ENCODE measurements around the gene SPATA46. TPM values are rescaled to one million over a fixed set of nuclear protein-coding genes. Genes with fewer than 3 reads are reported as not detected.

SPATA46 gene
- total and polyA plus RNA-seq, 2 donors (not counting 3 experiments of a cell fraction or from before 2014, with no cell fraction given): not detected

GRCh38 chr1:162383091-162383490, 6.4 kb upstream of the SPATA46 start:
- H3K9me1 ChIP-seq (replicated peaks; ENCODE audit: control insufficient read depth, extremely low read depth, insufficient read depth, low read length): no peaks in the 10 kb centered on the region
- dilution Hi-C loops (cut with MboI; ENCODE audit: extremely low pct_ligation_motif_present, low sequenced_read_pairs): no loop called here
- peaks cover 0 to 3% of the 10 kb centered on the region in 2 experiments for H3K36me3 ChIP-seq (ENCODE audit: control insufficient read depth in 2 of 2, extremely low read depth in 1 of 2, insufficient read depth in 2 of 2, low read length in 2 of 2)
- no peaks in the 10 kb centered on the region for H3K9me3 ChIP-seq (replicated peaks; ENCODE audit: control insufficient read depth, insufficient read depth, low read length)
- POLR2A ChIA-PET: no interaction called here
- H3K4me2 ChIP-seq (ENCODE audit: insufficient read depth, low read length): no peak overlapping the region
- H3K27ac ChIP-seq (ENCODE audit: insufficient read depth, low read depth, low read length): no peak overlapping the region
- TF ChIP-seq JUN (IDR thresholded peaks at IDR 0.05; ENCODE audit: borderline replicate concordance, insufficient read depth, insufficient read length, low read depth): no peak
- TF ChIP-seq POLR2A (IDR thresholded peaks at IDR 0.05; ENCODE audit: low read depth, low read length): no peak
- TF ChIP-seq MYC (IDR thresholded peaks at IDR 0.05; ENCODE audit: low read depth, low read length): no peak
- no peak for TF ChIP-seq GATA2 (IDR thresholded peaks at IDR 0.05; ENCODE audit: insufficient read depth, insufficient read length, low read depth, low read length)
- TF ChIP-seq EZH2 (IDR thresholded peaks at IDR 0.05; ENCODE audit: borderline replicate concordance, low read depth, low read length, severe bottlenecking): no peak
- TF ChIP-seq CTCF (IDR thresholded peaks at IDR 0.05; ENCODE audit: extremely low read depth in 1 of 2, insufficient read depth in 1 of 2, low read depth in 1 of 2, low read length in 2 of 2): no peak
- no peak for TF ChIP-seq MAX (IDR thresholded peaks at IDR 0.05; ENCODE audit: insufficient read depth, insufficient read length)
- no peak for TF ChIP-seq POLR2AphosphoS5 (IDR thresholded peaks at IDR 0.05; ENCODE audit: insufficient read depth, low read depth, low read length)
- TF ChIP-seq FOS (IDR thresholded peaks at IDR 0.05; ENCODE audit: borderline replicate concordance, insufficient read depth, low read length): no peak
- intact Hi-C loops (cut with micrococcal nuclease): no loop called here
- no TSS peak for BruUV-seq (replicated peaks)
- no peaks in the 10 kb centered on the region for H3K4me1 ChIP-seq (ENCODE audit: control insufficient read depth, extremely low read depth, insufficient read depth, low read length)
- no peaks in the 10 kb centered on the region for H3K27me3 ChIP-seq (ENCODE audit: control insufficient read depth in 2 of 2, insufficient read depth in 2 of 2, low read length in 2 of 2)
- no peak overlapping the region for H3K4me3 ChIP-seq (replicated peaks in 1 of 3; ENCODE audit: insufficient read depth in 1 of 3, low read depth in 1 of 3, low read length in 3 of 3)
- no peak overlapping the region for H2AFZ ChIP-seq (ENCODE audit: low read depth, low read length)
- H3K79me2 ChIP-seq (ENCODE audit: control insufficient read depth, insufficient read depth, low read length): no peaks in the 10 kb centered on the region
- no peaks in the 10 kb centered on the region for H4K20me1 ChIP-seq (replicated peaks; ENCODE audit: control insufficient read depth, extremely low read depth, insufficient read depth, low read length)
- no peak for DNase-seq (ENCODE audit: low read depth, low spot score)
- CTCF ChIA-PET: interaction anchor here (1.3 to 1.5 kb wide), 3 partner anchors 11 to 327 kb away, joined by 3 to 4 read pairs (median 3); no protein-coding TSS in a partner anchor
- no peak for FAIRE-seq
- no peak overlapping the region for H3K9ac ChIP-seq (replicated peaks; ENCODE audit: extremely low read depth, insufficient read depth, low read length)
